NCI-H446 (cell line): ENCODE data around the gene JAKMIP1.
A peak's percentile ranks its signal among the peaks of the same experiment; 100 is the strongest.

Experiments
- DNase-seq, 2 experiments: peaks; one replicate each; lab custom pipeline; 2025; lab: John Stamatoyannopoulos, UW

Gene JAKMIP1

GRCh38 chr4:6200011-6200921 is at the start of gene JAKMIP1:
JAKMIP1 (minus strand) TSS chr4:6200549; CDS start chr4:6112850, 87,699 bp downstream.
- peak; percentile 30 to 78 for DNase-seq

DNA sequence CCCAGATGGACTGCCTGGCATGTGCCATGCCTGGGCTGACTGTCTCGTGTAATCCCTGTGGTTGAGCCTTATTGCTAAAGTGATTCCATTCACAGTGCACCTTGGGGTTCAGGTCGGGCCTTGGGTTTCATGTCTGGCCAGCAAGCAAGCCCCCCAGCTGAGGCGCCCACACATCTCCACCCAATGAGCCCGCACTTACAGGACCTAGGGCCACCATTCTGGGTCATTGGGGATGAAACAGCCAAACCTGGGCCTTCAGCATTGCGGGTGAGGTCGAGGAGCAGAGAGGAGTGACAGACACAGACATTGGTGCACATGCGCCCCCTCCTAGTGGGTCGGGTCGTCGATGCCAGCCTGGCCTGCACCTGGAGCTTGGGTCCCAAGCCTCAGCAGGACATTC is 48.0 kb upstream of the JAKMIP1 start:
- no peak for DNase-seq

GRCh38 chr4:6246170-6246634 is 45.9 kb upstream of the JAKMIP1 start:
- no peak for DNase-seq

GRCh38 chr4:6245246-6246169 is 45.2 kb upstream of the JAKMIP1 start:
- no peak for DNase-seq

- no peak for DNase-seq
These were observed 42.1 kb upstream of the JAKMIP1 start for GRCh38 chr4:6242271-6243029.

DNA sequence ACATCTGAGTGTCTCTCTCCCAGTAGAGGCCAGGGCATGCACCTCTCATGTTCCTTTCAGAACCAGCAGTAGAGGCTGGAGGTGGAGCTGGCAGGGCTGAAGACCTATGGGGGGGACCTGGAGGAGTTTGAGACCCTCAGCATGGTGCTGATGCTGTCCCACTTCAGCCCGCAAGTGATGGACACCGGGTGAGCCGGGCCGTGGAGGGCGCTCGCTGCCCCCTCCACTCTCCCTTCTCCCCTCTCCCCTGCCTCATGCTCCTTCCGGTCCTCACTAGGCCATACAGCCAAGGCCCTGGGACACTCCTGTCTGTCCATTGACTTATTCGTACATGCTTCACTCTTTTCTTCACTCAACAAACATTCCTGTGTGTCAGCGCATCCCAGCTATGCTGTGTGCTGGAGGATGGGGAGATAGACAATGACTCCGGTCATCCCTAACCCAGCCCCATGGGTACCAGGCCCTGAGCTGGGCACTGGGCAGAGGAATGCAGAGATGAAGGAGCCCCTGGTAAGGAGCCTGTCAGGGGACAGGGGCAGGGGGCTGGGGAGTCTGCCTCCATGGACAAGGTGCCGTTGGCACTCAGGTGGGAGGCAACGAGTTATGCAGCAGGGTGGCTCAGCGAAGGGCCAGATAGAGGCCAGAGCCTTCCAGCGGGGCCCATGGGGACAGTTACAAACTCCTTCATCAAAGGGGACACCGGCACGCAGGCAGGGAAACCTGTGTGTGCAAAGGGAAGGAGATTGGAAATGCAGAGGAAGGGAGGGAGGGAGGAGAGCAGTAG is 40.9 kb upstream of the JAKMIP1 start:
- no peak for DNase-seq

GRCh38 chr4:6239968-6240367 is 39.6 kb upstream of the JAKMIP1 start:
- no peak for DNase-seq

- no peak for DNase-seq
These were observed 39.1 kb upstream of the JAKMIP1 start for GRCh38 chr4:6239486-6239885.

DNA sequence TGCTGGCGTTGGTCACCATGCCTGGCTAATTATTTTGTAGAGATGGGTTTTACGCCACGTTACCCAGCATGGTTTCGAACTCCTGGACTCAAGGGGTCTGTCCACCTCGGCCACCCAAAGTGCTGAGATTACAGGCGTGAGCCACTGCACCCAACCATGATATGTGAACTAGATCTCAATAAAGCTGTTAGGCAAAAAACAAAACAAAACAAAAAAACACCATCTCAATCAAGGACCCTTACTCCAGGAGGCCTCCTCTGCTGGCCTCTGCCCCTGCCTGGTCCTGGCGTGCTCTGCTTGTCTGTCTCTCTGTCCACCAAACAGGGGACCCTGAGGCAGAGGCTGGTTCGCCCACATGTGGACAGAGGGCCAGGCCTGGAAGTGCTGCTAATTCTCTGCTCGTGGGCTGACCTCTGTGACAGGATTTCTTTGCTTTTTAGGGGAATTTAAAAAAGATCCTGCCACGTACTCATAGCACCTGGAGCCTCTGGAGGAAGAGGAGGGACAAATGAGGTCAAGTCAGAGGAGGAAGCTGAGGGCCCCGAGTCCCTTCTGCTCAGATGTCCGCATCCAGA is 36.6 kb upstream of the JAKMIP1 start:
- DNase-seq, result no peak

DNA sequence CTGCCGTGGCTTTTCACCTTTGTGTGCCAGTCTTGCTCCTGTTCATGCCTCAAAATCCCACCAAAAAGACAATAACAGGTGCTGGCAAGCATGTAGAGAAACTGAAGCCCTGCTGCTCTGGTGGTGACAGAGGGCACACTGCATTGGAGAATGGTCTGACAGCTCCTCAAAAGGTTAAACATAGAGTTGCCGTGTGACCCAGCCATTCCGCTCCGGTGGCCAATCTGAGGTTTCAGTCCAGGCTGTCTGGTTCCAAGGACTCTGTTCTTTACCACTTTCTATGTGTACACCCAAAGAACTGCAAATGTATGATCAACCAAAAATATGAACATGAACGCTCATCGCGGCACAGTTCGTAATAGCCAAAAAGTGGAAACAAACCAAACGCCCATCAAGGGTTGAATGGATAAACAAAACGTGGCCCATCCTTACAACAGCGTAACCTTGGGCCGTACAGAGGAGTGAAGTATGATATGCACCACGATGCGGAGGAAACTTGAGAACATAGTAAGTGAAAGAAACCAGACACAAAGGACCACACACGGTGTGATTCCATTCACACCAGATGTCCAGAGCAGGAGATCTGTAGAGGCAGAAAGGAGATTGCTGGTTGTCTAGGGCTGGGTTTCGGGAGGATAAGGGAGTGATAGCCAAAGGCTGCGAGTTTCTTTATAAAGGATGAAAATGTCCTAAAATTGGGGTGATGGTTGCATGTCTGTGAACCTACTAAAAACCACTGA is 35.7 kb upstream of the JAKMIP1 start:
- DNase-seq, result no peak

DNA sequence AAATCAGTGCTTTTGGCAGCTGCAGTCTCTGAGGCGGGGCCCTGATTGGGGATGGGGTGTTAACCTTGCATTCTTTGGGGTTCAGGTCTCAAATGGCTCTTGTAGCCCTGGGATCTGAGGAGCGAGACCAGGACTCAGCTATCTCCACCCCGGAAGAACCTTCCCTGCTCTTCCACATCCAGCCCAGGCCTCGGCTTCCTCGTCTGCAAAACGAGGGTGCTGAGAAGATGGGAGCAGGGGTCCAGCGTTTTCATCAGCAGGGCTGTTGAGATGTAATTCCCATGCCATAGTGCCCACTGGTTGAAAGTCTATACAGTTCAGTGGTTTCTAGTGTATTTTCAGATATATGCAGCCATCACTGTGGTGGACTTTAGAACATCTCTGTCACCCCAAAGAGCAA is 34.7 kb upstream of the JAKMIP1 start:
- DNase-seq, result no peak

DNA sequence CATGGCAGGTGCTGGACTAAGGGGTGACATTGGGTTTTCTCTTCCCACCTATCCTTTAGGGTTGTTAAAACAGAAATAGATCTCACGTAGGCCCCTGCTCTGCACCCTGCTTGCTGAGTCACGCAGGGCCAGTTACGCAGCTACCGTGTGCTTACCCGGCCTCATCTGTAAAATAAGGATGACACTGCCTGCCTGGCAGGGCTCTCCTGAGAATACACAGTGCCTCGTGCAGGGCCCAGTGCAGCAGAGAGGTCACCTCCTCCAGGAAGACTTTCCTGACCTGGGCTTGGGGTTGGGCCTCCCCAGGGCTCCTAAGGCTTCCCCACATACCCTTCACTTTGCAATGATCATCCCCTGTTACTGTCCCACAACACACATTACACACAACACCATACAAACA is 33.6 kb upstream of the JAKMIP1 start:
- no peak for DNase-seq

DNA sequence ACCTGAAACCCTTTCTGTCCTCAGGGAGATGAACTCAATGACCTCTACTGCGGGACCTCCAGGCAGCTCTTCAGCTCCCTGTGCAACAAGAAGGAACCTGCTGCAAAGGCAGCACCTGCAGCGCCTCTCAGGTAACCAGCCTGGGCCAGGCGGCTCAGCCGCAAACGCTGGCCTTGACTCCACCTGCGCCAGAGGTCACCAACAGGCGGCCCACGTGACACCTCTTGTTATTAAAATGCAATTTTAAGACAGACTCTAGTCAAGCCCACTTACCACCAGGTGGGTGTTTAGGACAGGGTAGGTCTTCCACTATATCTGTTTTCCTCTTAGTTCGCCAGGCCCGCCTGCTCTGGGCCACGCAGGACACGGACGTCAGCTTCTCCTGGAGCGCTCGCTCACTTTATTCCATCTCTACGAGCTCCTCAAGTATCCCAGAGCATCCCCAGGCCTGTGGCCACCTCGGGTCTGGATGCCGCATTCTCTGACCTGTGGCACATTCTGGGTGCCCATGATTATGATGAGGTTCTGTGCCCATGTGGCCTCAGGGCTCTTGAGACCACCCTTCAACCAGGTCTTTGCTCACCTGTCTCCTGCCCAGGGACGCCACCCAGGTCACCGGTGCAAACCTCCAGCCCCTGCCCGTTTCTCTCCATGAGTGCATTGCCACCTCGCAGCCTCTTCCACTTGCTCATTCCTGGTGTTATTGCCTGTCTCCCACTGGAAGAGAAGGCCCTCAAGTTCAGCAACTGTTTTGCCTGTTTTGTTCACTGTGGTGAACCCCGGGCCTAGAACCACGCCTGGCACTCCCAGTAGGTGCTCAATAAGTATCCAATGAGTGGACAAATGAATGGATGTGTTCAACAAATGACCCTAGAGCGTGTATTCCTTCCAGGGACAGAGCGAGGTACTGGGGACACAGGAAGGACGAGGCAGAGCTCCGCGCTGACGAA is 32.8 kb upstream of the JAKMIP1 start:
- no peak for DNase-seq

DNA sequence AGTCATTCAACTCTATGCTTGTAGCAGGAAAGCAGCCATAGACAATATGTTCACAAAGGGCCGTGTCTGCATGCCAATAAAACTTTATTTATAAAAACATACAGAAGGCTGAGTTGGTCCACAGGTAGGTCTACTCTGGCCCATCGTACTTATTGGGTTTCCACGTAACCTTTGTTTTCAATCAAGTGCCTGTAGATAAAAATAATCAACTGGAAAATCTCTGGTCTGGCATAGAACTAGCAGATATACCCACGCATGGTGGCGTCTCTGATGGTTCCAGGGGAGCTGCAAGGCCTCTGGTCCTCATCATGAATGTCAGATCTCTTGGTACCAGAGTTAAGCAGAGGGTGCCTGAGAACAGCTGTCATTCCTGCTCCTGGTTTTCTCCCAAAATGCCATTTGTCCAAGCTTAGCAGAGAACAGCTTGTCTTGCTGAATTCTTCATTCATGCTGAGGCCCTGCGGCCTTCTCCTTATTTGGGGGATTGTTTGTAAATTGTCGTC is 31.4 kb upstream of the JAKMIP1 start:
- no peak for DNase-seq

- no peak for DNase-seq
These were observed 30.7 kb upstream of the JAKMIP1 start for GRCh38 chr4:6230827-6231662.

DNA sequence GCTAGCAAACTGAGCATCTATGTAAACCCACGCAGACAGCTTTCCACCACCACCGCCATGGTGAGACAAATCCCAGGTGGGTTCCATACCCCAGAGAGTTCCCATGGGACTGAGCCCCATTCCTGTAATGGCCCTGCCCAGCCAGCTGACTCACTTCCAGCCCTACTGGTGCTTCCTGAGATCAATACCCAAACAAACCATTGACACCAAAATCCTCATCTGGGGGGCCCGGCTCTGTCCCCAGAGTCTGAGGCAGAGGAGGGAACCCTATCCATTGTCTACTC is 30.1 kb upstream of the JAKMIP1 start:
- DNase-seq, result no peak

- DNase-seq, result no peak
These were observed 29.5 kb upstream of the JAKMIP1 start for GRCh38 chr4:6229671-6230501.
